Measurements from ENCODE around the gene ICAM5. TPM values are rescaled to one million over a fixed set of nuclear protein-coding genes. Genes with fewer than 3 reads are reported as not detected.

The ICAM5 gene
- total RNA-seq, 1 experiment from 2014 or later, result 0.61 TPM

DNA sequence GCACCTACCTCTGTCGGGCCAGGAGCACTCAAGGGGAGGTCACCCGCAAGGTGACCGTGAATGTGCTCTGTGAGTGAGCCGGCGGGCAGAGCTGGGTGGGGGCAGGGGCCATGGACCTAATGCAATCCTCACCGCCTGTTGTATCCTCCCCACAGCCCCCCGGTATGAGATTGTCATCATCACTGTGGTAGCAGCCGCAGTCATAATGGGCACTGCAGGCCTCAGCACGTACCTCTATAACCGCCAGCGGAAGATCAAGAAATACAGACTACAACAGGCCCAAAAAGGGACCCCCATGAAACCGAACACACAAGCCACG, 4.8 kb upstream of the ICAM5 start:
- Mint-ChIP-seq H3K4me1 (ENCODE audit: low read depth, unreplicated experiment) (peaks cover 7% of the 10 kb centered on the region), H3K27me3 (ENCODE audit: unreplicated experiment) (peaks cover 3% of the 10 kb centered on the region), H3K4me3 (ENCODE audit: low read depth, unreplicated experiment) (no peak overlapping the region), H3K9me3 (ENCODE audit: low read depth, unreplicated experiment) (no peaks in the 10 kb centered on the region), H3K36me3 (ENCODE audit: insufficient read depth, unreplicated experiment) (peaks cover 56% of the 10 kb centered on the region), H3K27ac (ENCODE audit: unreplicated experiment) (no peak overlapping the region)
- TF ChIP-seq CTCF (IDR thresholded peaks at IDR 0.05; ENCODE audit: unreplicated experiment), result no peak
- CTCF ChIA-PET, result no interaction called here
- DNase-seq, result no peak
- no TSS peak for BruUV-seq (replicated peaks)
- intact Hi-C loops (cut with micrococcal nuclease; ENCODE audit: unreplicated experiment), result no loop called here

DNA sequence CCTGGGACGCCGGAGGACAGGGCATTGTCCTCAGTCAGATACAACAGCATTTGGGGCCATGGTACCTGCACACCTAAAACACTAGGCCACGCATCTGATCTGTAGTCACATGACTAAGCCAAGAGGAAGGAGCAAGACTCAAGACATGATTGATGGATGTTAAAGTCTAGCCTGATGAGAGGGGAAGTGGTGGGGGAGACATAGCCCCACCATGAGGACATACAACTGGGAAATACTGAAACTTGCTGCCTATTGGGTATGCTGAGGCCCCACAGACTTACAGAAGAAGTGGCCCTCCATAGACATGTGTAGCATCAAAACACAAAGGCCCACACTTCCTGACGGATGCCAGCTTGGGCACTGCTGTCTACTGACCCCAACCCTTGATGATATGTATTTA, 4.4 kb upstream of the ICAM5 start:
- intact Hi-C loops (cut with micrococcal nuclease; ENCODE audit: unreplicated experiment), result no loop called here
- H3K27ac Mint-ChIP-seq (ENCODE audit: unreplicated experiment), result no peak overlapping the region
- DNase-seq, result no peak
- no peaks in the 10 kb centered on the region for H3K9me3 Mint-ChIP-seq (ENCODE audit: low read depth, unreplicated experiment)
- no peak overlapping the region for H3K4me3 Mint-ChIP-seq (ENCODE audit: low read depth, unreplicated experiment)
- BruUV-seq (replicated peaks), result TSS peak; percentile 52
- H3K4me1 Mint-ChIP-seq (ENCODE audit: low read depth, unreplicated experiment), result peaks cover 11% of the 10 kb centered on the region
- no peak for TF ChIP-seq CTCF (IDR thresholded peaks at IDR 0.05; ENCODE audit: unreplicated experiment)
- CTCF ChIA-PET, result no interaction called here
- peaks cover 8% of the 10 kb centered on the region for H3K27me3 Mint-ChIP-seq (ENCODE audit: unreplicated experiment)
- H3K36me3 Mint-ChIP-seq (ENCODE audit: insufficient read depth, unreplicated experiment), result peaks cover 56% of the 10 kb centered on the region

DNA sequence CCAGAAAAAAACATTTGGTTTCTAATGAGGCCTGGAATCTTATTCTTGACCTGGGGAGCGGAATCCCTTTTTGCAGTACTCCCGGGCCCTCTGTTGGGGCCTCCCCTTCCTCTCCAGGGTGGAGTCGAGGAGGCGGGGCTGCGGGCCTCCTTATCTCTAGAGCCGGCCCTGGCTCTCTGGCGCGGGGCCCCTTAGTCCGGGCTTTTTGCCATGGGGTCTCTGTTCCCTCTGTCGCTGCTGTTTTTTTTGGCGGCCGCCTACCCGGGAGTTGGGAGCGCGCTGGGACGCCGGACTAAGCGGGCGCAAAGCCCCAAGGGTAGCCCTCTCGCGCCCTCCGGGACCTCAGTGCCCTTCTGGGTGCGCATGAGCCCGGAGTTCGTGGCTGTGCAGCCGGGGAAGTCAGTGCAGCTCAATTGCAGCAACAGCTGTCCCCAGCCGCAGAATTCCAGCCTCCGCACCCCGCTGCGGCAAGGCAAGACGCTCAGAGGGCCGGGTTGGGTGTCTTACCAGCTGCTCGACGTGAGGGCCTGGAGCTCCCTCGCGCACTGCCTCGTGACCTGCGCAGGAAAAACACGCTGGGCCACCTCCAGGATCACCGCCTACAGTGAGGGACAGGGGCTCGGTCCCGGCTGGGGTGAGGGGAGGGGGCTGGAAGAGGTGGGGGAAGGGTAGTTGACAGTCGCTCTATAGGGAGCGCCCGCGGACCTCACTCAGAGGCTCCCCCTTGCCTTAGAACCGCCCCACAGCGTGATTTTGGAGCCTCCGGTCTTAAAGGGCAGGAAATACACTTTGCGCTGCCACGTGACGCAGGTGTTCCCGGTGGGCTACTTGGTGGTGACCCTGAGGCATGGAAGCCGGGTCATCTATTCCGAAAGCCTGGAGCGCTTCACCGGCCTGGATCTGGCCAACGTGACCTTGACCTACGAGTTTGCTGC, 2.7 kb upstream of the ICAM5 start, which contains the start of gene ICAM4:
ICAM4 (plus strand) TSS at position 153 of the 935 bp plus-strand sequence; CDS start at position 211, 58 bp downstream.
- no TSS peak for BruUV-seq (replicated peaks)
- Mint-ChIP-seq H3K36me3 (ENCODE audit: insufficient read depth, unreplicated experiment) (peaks cover 48% of the 10 kb centered on the region), H3K4me1 (ENCODE audit: low read depth, unreplicated experiment) (peaks cover 15% of the 10 kb centered on the region), H3K4me3 (ENCODE audit: low read depth, unreplicated experiment) (no peak within 1 kb of the TSS), H3K27ac (ENCODE audit: unreplicated experiment) (no peak within 1 kb of the TSS), H3K27me3 (ENCODE audit: unreplicated experiment) (peaks cover 17% of the 10 kb centered on the region), H3K9me3 (ENCODE audit: low read depth, unreplicated experiment) (no peaks in the 10 kb centered on the region)
- CTCF ChIA-PET, result interaction anchor here (0.7 kb wide), 2 partner anchors 11 to 16 kb away, joined by 3 to 5 read pairs; partner anchors contain the start of gene ICAM1
- intact Hi-C loops (cut with micrococcal nuclease; ENCODE audit: unreplicated experiment), result no loop called here
- TF ChIP-seq CTCF (IDR thresholded peaks at IDR 0.05; ENCODE audit: unreplicated experiment), result no peak
- DNase-seq, result no peak

DNA sequence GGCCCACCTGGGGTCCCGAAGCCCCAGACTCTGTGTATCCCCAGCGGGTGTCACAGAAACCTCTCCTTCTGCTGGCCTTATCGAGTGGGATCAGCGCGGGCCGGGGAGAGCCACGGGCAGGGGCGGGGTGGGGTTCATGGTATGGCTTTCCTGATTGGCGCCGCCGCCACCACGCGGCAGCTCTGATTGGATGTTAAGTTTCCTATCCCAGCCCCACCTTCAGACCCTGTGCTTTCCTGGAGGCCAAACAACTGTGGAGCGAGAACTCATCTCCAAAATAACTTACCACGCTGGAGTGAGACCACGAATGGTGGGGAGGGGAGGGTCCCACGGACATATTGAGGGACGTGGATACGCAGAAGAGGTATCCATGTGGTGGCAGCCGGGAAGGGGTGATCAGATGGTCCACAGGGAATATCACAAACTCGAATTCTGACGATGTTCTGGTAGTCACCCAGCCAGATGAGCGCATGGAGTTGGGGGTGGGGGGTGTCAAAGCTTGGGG, 1.0 kb upstream of the ICAM5 start:
- no peak for TF ChIP-seq CTCF (IDR thresholded peaks at IDR 0.05; ENCODE audit: unreplicated experiment)
- H3K4me3 Mint-ChIP-seq (ENCODE audit: low read depth, unreplicated experiment), result peak overlapping the region; percentile 59
- H3K27me3 Mint-ChIP-seq (ENCODE audit: unreplicated experiment), result peaks cover 29% of the 10 kb centered on the region
- H3K36me3 Mint-ChIP-seq (ENCODE audit: insufficient read depth, unreplicated experiment), result peaks cover 55% of the 10 kb centered on the region
- H3K9me3 Mint-ChIP-seq (ENCODE audit: low read depth, unreplicated experiment), result no peaks in the 10 kb centered on the region
- intact Hi-C loops (cut with micrococcal nuclease; ENCODE audit: unreplicated experiment), result no loop called here
- peak overlapping the region; percentile 77 for H3K27ac Mint-ChIP-seq (ENCODE audit: unreplicated experiment)
- peak; percentile 55 for DNase-seq
- CTCF ChIA-PET, result interaction anchor here (1.0 to 1.2 kb wide), 3 partner anchors 11 to 100 kb away, joined by 3 to 5 read pairs (median 3); no protein-coding TSS in a partner anchor
- BruUV-seq (replicated peaks), result no TSS peak
- H3K4me1 Mint-ChIP-seq (ENCODE audit: low read depth, unreplicated experiment), result peaks cover 15% of the 10 kb centered on the region

Data from Calu3 (cell line).